HT1080 (cell line): ENCODE measurements around the gene PNPLA2. TPM values are rescaled to one million over a fixed set of nuclear protein-coding genes. Genes with fewer than 3 reads are reported as not detected.

Source experiments
- DNase-seq: peaks from one replicate; pipeline ENCODE4 v3.0.0-alpha.2; 2015; ENCODE audit warnings: low read depth
- total RNA-seq: library from RNA; depleted of rRNA; stranded (reverse); fragments of >200 nt; shearing (Covaris generic); gene quantifications from 2 replicates; pipeline ENCODE4 v1.2.3, GENCODE V29; 2014

The PNPLA2 gene
- total RNA-seq, 1 experiment from 2014 or later, result 39.0 TPM

DNA sequence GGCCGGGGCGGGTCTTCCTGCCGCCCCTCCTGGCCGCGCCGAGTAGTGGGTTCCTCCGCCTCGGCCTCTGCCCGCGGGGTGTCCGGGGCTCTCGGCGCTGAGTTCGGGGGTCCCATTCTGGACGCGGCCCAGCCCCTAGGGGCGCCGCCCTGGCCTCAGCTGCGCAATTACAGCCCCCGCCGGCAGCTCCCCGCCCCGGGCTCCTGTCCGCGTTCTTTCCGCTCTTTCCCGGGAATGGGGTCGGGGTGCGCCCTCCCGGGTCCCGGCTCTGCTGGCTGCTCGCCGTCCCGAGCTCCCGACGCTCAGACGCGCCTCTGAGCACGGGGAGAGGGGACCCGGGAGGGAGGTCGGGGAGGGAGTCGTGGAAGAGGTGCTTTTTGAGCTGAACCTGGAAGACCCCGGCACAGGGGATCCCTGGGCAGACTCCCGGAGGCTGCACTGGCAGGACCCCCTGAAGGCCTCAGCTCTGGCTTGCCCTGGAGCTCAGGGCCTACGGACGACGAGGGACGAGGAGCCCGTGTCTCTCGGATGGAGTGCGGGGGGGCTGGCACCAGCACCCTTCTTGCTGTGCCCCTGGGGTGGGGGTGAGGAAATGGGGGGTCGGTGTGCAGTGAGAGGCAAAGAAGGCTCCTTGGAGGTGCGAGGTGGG lies 24.5 kb downstream of the PNPLA2 start:
- DNase-seq, result no peak

- DNase-seq, result peak; percentile 96
Observed at GRCh38 chr11:843818-844692, 25.3 kb downstream of the PNPLA2 start.

DNA sequence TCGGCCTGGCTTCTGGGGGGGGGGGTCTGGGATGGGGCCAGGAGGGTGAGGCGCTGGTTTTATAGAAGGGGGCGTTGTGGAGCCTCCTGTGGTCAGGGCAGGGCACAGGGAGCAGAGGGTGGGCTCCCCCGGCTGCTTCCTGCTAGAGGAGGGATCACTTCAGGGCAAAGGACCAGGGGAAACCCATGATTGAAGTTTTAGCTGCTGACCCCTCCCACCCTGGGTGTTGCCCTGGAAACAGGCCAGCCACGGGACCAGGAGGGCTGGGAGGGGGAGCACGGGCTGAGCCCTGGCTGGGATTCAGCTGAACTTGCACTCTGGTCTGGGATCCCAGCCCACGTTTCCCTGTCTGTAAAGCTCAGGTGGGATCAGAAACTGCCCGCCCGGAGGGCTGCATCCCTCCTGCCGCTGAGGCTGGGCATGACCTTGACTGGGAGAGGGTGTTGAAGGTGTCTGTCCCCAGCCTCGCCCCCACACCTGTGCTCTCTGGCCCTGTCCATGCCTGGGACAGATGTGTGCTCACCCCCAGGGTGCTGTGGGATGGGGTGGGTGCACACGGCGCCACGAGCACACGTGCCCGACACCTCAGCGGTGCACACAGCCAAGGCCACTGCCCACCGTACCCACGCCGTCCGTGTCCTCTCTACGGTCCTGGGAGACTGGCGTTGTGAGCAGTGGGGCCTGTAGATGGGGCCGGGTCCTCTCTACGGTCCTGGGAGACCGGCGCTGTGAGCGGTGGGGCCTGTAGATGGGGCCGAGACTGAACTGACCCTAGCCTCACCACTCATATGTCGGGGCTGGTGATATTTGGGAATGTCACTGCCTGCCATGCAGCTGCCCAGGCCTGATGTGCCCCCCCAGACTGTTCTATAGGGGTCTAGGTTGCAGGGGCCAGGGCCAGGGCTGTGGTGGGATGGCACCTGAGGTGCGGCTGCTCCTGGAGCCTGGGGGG lies 26.3 kb downstream of the PNPLA2 start:
- DNase-seq, result peak; percentile 92

DNA sequence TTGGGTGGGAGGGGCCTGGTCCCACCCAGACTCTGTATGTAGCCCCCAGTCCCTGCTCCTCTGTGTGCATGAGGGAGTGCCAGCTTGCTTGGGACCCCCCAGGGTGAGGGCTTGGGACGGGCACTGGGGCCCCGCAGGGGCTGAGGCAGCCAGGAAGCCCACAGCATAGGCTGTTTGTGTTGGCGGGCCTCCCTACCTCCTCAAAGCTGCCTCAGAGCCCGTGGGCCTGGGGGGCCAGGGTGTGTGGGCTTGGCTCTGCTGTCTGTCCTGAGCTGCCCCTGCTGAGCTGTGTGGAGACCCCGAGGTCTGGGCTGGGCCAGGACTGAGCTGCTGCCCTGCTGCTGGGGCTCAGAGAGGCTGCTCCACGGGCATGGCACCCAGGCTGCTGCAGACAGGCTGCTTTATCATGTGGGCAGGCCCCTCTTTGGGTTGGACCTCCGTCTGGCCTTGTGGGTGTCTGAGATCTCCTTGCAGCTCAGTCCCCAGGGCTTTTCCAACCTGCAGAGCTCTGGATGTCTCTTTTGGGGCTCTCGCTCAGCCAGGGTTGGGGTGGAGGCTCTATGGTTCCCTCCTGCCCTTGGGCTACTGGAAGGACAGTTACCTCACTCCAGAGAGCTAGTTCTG lies 27.3 kb downstream of the PNPLA2 start:
- DNase-seq, result no peak

DNA sequence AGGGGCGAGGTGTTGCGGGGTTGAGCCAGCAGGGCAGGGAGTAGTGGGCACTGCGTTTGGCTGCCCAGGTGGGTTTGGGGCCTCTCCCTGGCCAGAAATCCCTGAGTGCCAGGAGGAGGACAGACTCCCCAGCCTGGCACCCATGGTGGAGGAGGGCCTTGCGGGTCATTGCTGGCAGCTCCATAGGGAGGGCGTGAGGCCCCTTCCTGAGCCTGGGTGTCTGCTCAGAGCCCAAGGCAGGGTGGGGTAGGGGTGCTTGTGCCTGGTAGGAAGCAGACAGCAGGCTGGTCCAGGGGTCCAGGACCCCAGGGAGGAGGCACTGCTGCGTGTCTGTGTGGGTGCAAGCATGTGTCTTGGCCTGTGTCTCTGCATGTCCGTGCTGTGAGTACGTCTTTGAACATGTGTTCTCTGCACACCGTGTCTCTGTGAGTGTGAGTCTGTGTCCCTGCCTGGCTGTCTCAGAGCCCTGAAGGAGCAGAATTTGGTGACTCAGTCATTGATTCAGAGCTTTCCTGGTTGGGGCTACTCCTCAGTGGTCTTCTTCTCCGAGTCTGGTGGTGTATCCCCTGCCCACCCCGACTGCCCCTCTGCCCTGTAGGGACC lies 27.9 kb downstream of the PNPLA2 start:
- no peak for DNase-seq

GRCh38 chr11:847876-848275 lies 29.2 kb downstream of the PNPLA2 start:
- no peak for DNase-seq

- no peak for DNase-seq
Observed at GRCh38 chr11:848380-848931, 29.7 kb downstream of the PNPLA2 start.

- DNase-seq, result no peak
Observed at GRCh38 chr11:849104-849824, 30.6 kb downstream of the PNPLA2 start.

- no peak for DNase-seq
Observed at GRCh38 chr11:849951-850774, 31.4 kb downstream of the PNPLA2 start.

DNA sequence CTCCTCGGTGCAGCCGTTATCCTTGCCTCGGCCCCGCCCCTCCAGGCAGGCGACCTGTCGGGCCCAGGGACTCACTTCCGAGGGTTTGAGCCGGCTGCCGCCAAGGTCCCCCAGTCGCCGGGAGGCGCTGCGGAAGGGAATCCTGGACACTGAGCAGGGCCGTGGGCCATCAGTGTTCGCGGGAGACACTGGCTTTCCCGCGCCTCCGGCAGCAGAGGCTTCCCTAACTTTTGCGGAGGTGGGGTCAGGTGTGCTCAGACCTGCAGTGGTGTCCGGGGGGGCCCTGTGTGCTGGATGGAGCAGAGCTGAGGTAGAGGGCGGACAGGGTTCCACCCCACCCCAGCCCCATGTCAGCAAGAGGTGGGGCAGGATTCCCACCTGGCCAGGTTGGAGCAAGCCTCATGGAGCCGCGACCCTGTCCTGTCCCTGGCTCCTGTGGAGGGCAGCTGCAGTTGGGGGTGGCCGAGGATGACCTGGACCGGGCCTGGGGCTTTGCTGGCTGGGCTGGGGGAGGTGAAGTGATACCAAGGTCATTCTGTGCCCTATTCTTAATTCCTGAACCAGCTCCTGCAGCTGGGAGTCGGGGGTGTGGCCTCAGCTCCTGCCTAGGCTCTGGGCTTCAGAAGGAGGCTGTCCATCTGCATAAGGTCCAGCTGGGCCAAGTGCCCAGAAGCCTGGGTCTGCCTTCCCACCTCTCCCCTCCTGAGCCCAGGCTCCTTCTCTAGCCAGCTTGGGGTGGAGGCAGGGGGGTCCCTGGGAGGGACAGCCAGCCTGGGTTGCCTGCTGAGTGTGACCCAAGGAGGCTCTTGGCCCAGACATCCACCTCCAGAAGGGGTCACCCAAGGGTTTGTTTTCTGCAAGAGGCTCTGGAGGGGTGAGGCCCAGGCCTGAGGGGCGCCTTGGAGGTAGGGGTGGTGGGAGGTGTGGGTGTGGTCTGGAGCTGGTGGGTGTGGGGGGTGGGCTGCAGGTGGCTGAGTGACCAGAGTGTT lies 32.4 kb downstream of the PNPLA2 start:
- DNase-seq, result no peak

DNA sequence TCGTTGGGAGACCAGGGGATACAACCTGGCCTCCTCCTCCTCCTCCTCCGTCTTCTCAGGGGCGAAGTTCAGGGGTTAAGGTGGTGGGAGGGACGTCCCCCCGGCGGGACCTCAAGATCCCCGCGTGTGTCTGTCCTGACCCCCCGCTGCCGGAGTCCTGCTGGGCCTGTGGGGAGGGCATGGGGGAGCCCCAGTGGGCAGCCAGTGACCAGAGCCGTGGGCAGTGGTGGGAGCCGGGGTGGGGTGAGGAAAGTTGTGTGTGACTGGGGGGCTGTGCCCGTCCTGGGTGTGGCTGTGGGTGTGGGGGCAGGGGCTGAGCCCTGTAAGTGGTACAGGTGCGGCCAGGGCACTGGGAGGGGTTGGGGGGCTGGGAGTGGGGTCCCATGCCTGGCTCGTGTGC lies 34.0 kb downstream of the PNPLA2 start:
- DNase-seq, result no peak

DNA sequence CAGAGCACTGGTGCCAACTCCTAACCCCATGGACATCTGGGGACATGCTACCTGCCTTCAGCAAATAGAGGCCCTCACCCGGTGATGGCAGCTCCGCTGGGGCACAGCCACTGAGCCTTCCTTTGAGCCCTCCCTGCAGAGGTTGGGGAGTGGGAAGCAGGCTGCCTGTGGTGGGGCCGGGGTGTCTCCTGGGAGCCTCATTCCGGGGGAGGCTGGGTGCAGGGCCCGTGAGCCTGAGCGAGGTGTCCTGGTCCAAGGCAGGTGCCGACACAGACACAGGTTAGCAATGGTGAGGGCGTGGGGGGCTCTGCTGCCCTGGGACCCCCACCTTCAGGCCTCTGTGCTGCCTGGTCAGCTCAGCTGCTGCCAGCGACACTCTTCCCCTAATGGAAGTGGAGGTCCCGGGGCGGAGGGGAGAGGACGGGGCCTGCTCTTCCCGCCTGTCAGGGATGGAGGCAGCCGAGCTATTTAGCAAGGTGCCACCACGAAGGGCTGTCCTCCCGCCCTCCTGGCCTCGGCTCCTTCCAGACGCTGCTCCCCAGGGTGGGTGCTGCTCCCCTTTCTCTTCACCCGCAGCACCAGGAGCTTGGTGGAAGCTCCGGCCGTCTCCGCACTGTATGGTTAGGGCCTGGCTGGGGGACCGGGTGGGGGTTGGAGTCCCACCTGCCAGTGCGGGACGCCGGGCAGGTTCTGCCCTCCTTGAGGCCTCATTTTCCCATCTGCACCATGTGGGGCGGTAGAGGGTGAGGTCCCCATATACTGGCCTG lies 35.2 kb downstream of the PNPLA2 start:
- DNase-seq, result no peak

DNA sequence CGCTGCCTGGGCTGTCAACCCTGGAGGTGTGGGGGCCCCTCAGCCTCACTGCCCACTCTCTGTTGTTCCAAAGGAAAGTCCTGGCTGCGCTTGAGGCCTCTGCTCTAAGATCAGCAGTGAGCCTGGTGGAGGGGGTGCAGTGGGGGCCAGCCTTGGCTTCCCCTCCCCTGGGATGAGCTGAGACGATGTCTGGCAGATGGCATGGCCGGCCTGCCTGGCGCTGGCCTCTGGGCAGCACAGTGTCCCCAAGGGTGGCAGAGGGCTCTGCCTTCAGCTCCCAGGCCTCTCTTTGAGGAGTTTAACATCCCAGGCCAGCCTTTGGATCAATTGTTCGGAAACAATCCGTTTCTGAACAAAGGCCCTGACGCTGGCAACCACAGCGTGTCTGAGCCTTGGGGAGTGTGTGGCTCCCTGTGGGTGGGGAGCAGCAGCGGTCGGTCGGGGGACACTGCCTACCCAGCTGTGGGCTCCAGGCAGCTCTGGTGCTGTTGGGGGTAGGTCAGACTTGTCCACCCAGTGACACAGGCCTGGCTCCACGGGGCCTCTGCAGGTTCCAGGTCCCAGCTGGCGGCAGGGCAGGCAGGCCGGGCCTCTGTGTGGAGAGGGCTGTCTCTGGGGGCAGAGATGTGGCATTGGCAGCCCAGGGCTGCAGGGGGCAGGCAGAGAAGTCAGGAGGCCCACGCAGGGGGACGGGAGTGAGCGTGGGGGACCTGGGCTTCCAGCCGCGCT lies 36.1 kb downstream of the PNPLA2 start:
- no peak for DNase-seq

DNA sequence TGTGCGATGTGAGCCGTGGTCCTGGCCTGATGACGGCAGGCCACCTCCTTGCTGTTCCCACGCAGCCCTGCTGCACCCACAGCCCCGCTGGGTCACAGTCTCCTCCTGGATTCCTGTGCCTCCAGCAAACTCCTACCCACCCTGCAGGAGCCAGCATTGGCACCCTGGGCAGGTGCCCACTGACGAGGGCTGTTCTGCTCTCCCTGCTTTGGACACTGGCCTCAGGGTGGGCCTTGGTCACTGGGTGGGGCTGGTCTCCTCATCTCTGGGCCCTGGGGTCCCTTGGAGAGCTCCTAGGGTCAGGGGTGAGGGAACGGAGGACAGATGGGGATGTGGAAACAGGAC lies 36.6 kb downstream of the PNPLA2 start:
- DNase-seq, result no peak

- DNase-seq, result no peak
Observed at GRCh38 chr11:855796-856195, 37.1 kb downstream of the PNPLA2 start.

DNA sequence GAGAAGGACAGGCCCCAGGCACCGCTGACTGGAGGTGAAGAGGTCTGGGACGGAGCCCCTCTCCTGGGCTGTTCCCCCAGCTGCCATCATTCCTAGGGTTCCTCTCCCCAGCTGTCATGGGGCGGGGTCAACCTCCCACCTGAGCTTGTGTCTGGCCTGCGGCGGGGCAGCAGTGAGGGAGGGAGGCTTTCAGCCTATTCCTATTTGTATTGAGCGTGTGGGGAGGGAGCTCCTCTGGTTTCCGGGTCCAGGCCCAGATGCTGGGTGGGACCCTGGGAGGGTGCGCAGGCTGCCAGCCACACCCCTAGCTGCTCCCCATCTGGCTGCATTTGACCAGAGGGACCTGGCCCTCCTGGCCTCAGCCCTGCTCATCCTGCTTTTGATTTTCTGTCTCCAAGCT lies 37.7 kb downstream of the PNPLA2 start:
- DNase-seq, result no peak
